BJ (cell line): ENCODE measurements around the gene TDRD12. TPM values are rescaled to one million over a fixed set of nuclear protein-coding genes. Genes with fewer than 3 reads are reported as not detected.

ENCODE experiments used
- CTCF ChIA-PET: fragments of 350-600 bp; formaldehyde crosslinking; extraction: SDS; loops from one replicate; lab custom pipeline; 2021; ENCODE audit warnings: antibody characterized with exemption, inconsistent platforms; lab: Yijun Ruan, JAX
- POLR2A ChIA-PET: fragments of 300-600 bp; sonication (Branson Sonifier 250); formaldehyde crosslinking; extraction: SDS; loops from one replicate; lab custom pipeline; 2021; ENCODE audit warnings: antibody characterized with exemption; lab: Charles Lee
- DNase-seq: peaks from one replicate; pipeline ENCODE4 v3.0.0-alpha.2; 2011; ENCODE audit warnings: low read depth
- H3K27me3 ChIP-seq: 2 replicates; pipeline ENCODE4 v1.6.0; 2011; ENCODE audit warnings: low read length; ENCODE audit not compliant: control insufficient read depth, insufficient read depth
- H3K36me3 ChIP-seq: 2 replicates; pipeline ENCODE4 v1.5.1; 2011; ENCODE audit warnings: low read length; ENCODE audit not compliant: control insufficient read depth, insufficient read depth
- H3K4me3 ChIP-seq: 2 replicates; pipeline ENCODE4 v1.5.1; 2011; ENCODE audit warnings: low read depth, mild to moderate bottlenecking, control low read depth, low read length
- polyA plus RNA-seq: library from polyadenylated mRNA; depleted of rRNA; stranded (reverse); fragments of >200 nt; gene quantifications from 2 replicates; pipeline ENCODE4 v1.2.3, GENCODE V29; 2011
- TF ChIP-seq, protein P1 (sequence below): IDR thresholded peaks from 2 replicates; pipeline ENCODE4 v1.5.1; 2011; ENCODE audit warnings: low read depth, mild to moderate bottlenecking, control low read depth, inconsistent platforms, low read length, moderate library complexity; ENCODE audit not compliant: insufficient read depth

TDRD12 gene
- polyA plus RNA-seq, 1 experiment, result not detected

DNA sequence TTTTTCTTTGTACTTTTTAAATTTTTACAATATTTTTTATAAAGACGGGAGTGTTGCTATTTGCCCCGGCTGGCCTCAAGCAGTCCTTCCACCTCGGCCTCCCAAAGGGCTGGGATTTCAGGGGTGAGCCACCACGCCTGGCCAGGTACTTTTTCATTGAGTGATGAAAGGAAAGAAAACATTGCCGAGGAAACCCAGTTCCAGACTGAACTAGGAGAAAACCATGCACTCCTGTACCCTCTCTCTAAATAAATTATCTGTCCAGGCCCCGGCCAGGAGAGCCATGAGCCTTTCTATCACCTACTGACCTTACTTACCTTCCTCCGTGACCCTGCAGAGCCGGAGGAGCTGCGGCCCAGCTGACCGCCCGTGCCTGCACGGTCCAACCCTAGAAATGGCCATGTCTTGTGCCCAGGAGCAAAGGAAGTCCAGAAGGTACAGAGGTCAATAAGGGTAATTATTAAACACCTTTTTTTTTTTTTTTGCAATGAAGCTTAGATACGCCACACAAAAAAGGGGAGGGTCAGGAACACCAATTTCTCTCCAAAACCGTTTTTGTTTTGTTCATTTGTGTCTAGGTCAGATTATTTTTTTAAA is 149.9 kb downstream of the TDRD12 start, which contains the start of gene SLC7A9:
Gene SLC7A9, minus strand, starts transcription at position 399 of the 597 bp plus-strand sequence. CDS start 1,233 bp downstream, outside the sequence.
- no peak for DNase-seq
- CTCF ChIA-PET, result no interaction called here
- Histone ChIP-seq H3K27me3 (peaks cover 5% of the 10 kb centered on the region), H3K4me3 (no peak within 1 kb of the TSS), H3K36me3 (no peaks in the 10 kb centered on the region)
- POLR2A ChIA-PET, result no interaction called here
- TF ChIP-seq, protein P1, sequence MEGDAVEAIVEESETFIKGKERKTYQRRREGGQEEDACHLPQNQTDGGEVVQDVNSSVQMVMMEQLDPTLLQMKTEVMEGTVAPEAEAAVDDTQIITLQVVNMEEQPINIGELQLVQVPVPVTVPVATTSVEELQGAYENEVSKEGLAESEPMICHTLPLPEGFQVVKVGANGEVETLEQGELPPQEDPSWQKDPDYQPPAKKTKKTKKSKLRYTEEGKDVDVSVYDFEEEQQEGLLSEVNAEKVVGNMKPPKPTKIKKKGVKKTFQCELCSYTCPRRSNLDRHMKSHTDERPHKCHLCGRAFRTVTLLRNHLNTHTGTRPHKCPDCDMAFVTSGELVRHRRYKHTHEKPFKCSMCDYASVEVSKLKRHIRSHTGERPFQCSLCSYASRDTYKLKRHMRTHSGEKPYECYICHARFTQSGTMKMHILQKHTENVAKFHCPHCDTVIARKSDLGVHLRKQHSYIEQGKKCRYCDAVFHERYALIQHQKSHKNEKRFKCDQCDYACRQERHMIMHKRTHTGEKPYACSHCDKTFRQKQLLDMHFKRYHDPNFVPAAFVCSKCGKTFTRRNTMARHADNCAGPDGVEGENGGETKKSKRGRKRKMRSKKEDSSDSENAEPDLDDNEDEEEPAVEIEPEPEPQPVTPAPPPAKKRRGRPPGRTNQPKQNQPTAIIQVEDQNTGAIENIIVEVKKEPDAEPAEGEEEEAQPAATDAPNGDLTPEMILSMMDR, result no peak

DNA sequence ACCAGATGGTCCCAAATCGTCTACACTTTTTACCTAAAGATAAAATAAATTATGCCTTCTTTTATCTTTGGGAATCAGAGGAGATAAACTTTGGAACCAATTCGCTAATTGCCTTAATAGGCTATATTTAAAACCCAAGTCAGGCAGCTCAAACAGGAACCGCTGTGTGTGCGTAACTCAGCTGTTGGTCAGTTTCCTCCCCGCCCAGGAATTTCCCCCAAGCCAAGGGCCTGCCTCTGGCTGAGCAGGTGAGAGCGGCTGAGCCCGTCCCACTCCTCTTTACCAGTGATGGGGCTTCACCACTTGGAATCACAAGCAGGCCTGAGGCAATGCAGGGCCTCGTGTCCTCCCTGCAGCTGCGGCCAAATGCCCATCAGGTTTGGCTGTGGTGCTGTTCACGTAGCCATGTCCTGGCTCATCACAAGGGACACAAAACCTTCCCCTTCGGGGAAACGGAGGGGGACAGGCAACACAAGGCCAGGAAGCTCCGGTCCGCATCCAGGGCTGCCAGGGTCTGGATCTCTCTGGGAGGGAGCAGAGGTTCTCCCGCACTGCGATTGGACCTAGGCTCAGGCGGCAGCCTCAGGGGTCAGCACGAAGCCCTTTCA is 150.5 kb downstream of the TDRD12 start:
- POLR2A ChIA-PET, result no interaction called here
- CTCF ChIA-PET, result no interaction called here
- TF ChIP-seq, protein P1, result no peak
- DNase-seq, result no peak
- Histone ChIP-seq H3K4me3 (no peak overlapping the region), H3K36me3 (no peaks in the 10 kb centered on the region), H3K27me3 (peaks cover 5% of the 10 kb centered on the region)

DNA sequence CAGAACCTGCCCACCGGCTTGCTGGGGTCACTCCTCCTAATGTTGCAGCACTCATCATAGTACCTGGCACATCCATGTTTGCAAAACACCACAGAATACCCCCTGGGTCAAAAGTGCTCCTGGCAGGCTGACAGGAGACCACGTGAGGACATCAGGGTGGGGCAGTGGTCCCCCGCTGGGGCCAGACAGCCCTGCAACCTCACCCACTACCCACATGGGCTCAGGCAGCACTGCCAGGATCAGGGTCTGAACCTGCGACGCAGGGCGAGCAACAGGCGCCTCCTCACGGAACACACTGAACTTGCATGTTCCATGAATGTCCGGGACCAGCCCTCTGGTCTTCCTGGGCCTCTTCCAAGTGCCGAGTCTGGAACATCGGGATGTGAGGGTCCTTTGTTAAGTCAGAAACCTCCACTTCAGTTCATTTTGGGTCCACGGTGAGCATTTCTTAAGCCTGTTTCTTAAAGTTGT is 151.4 kb downstream of the TDRD12 start:
- POLR2A ChIA-PET, result no interaction called here
- TF ChIP-seq, protein P1, result no peak
- no peak overlapping the region for H3K4me3 ChIP-seq

DNA sequence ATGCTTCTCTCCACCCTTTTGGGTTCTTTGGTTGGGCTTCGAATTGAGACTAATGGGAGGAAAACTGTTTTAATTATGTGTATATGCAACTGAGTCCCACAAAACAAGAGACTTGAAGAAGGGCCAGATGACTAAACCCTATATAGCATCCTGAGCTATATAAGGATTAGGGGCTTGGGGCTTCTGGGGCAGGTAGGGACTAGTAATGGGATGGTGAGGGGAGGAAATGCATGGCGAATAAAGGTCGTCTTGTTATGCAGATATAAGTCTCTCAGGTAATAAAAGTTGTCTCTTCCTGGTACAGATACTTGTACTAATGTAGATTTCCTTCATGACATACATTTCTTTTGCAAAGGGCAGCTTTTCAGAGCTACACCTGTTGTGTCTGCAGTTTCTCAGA is 152.8 kb downstream of the TDRD12 start:
- CTCF ChIA-PET, result interaction anchor here (1.1 kb wide), 1 partner anchor 16 kb away, joined by 4 read pairs; no protein-coding TSS in a partner anchor
- Histone ChIP-seq H3K27me3 (peaks cover 5% of the 10 kb centered on the region), H3K4me3 (no peak overlapping the region), H3K36me3 (no peaks in the 10 kb centered on the region)
- POLR2A ChIA-PET, result no interaction called here
- DNase-seq, result no peak
- TF ChIP-seq, protein P1, result no peak

More for the DNA sequence above, 151.4 kb downstream of the TDRD12 start:
- Histone ChIP-seq H3K36me3 (no peaks in the 10 kb centered on the region), H3K27me3 (peaks cover 5% of the 10 kb centered on the region)
- no peak for DNase-seq
- CTCF ChIA-PET, result no interaction called here

DNA sequence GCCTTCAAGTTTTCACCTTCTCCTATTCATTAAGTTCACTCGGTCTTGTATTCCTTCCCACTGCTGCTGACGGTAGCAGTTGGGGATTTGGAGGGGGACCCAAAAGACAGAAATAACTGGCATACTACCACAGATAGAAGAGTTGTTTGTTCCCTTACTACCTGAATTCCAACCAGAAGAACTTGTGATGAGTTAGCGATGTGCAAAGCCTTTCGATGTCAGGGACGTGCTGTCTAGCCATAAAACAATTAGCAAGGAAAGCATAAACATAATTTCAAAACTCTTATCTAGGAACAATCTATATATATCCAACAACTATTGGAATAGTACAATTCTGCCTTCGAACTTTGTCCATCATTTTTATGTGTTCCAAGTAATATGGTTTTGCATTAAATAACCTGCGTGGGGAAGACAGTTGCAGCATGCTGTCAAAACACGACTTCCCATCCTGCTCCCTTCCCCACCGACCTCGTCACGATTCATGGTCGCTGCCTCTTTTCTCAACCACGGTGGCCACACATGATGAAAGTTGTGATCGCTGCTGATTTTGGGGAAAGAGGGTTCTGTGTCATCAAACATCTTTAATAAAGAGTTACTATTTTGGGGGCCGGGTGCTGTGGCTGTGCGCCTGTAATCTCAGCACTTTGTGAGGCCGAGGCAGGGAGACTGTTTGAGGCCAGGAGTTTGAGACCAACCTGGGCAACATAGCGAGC is 153.8 kb downstream of the TDRD12 start:
- Histone ChIP-seq H3K36me3 (no peaks in the 10 kb centered on the region), H3K27me3 (peaks cover 5% of the 10 kb centered on the region), H3K4me3 (no peak overlapping the region)
- ChIA-PET POLR2A (no interaction called here), CTCF (interaction anchor here (1.1 kb wide), 1 partner anchor 15 kb away, joined by 4 read pairs; no protein-coding TSS in a partner anchor)
- TF ChIP-seq, protein P1, result no peak
- no peak for DNase-seq
